Testis (tissue), 2 donors: ENCODE results near the gene NSMCE4A.

Experiments used
- CTCF ChIP-seq, 3 experiments: fragments of 450-650 bp in 2 of 3; fragments of 200-600 bp in 1 of 3; sonication (generic) in 1 of 3; IDR thresholded peaks; one replicate each; pipeline ENCODE4 v1.5.1; 2016 to 2019; ENCODE audit warnings: antibody characterized with exemption in 3 of 3, mild to moderate bottlenecking in 2 of 3, moderate library complexity in 1 of 3
- POLR2A ChIP-seq: fragments of 450-650 bp; IDR thresholded peaks from one replicate; pipeline ENCODE4 v1.6.1; 2017; ENCODE audit warnings: antibody characterized with exemption, mild to moderate bottlenecking, moderate library complexity

GRCh38 chr10:121942749-121943416, 32.1 kb downstream of the NSMCE4A start:
- TF ChIP-seq POLR2A (no peak), CTCF (IDR thresholded peaks at IDR 0.05) (no peak)
